GM13976 (cell line): ENCODE results near the gene CLK3.

Experiments
- DNase-seq: peaks from one replicate; pipeline ENCODE4 v3.0.0; 2012; ENCODE audit warnings: low spot score
- in situ Hi-C: fragments of 300-500 bp; cut with MboI; formaldehyde crosslinking; loops from one replicate; pipeline ENCODE4 v1.12.0; 2022; ENCODE audit warnings: low sequenced_read_pairs, mixed read lengths, inconsistent platforms; ENCODE audit not compliant: unreplicated experiment
- TF ChIP-seq, protein P1 (sequence below): IDR thresholded peaks from 2 replicates; pipeline ENCODE4 v1.5.1; 2012; ENCODE audit warnings: borderline replicate concordance, mild to moderate bottlenecking; ENCODE audit not compliant: insufficient read depth; ENCODE audit errors: extremely low read depth, missing control alignments, control extremely low read depth

The CLK3 gene

DNA sequence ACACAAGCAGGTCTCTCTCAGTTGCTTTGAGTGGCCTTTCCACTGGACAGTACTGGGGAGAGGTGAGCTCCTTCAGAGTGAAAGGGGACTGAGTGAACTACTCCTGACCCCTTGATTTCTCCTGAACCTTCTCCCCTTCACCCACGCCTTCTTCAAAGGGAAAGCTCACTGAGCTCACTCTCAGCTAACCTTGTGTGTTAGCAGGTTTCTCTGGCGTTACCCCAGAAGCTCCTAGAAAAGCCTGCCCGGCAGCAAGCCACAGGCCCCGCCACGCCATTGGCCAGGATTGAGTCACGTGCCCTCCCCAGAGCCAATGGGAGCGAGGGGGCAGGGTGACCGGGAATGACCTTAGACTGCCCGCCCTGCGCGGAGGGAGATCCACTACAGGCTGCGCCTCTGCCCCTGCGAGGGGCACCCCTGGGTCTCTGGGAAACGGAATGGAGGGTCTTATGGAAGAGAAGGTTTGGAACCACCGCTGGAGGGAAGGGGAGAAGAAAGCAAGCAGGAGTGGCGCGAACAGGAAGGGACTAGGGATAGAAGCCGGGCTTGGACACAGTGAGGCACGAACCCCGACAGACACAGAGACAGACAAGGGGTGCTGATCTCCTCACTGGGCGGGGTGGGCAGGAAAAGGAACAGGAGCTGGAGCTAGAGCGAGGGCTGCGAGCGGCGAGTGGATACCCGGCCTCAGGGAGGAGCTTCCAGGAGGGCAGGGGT lies 17.4 kb upstream of the CLK3 start:
- TF ChIP-seq, protein P1, sequence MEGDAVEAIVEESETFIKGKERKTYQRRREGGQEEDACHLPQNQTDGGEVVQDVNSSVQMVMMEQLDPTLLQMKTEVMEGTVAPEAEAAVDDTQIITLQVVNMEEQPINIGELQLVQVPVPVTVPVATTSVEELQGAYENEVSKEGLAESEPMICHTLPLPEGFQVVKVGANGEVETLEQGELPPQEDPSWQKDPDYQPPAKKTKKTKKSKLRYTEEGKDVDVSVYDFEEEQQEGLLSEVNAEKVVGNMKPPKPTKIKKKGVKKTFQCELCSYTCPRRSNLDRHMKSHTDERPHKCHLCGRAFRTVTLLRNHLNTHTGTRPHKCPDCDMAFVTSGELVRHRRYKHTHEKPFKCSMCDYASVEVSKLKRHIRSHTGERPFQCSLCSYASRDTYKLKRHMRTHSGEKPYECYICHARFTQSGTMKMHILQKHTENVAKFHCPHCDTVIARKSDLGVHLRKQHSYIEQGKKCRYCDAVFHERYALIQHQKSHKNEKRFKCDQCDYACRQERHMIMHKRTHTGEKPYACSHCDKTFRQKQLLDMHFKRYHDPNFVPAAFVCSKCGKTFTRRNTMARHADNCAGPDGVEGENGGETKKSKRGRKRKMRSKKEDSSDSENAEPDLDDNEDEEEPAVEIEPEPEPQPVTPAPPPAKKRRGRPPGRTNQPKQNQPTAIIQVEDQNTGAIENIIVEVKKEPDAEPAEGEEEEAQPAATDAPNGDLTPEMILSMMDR: no peak
- in situ Hi-C loops: no loop called here
- peak; percentile 99 for DNase-seq

DNA sequence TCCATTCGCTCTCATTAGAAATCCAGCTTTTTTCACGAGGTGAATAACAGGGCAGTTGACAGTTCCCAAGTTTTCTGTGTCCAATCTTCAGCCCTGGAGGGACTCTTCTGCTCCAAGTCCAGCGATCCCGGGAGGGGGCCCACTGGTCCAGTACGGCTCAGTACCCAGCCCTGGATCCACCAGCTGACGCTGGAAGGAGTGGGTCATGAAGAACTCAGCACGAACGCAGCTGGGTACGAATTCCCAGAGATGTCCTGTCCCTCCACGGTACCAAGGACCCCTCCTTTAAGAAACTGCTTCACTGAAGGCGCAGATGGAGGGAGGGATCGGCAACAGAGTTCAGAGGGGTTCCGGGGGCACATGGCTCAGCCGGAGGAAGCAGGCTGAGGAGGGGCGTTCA lies 16.5 kb upstream of the CLK3 start:
- TF ChIP-seq, protein P1: no peak
- no peak for DNase-seq
- in situ Hi-C loops: no loop called here

DNA sequence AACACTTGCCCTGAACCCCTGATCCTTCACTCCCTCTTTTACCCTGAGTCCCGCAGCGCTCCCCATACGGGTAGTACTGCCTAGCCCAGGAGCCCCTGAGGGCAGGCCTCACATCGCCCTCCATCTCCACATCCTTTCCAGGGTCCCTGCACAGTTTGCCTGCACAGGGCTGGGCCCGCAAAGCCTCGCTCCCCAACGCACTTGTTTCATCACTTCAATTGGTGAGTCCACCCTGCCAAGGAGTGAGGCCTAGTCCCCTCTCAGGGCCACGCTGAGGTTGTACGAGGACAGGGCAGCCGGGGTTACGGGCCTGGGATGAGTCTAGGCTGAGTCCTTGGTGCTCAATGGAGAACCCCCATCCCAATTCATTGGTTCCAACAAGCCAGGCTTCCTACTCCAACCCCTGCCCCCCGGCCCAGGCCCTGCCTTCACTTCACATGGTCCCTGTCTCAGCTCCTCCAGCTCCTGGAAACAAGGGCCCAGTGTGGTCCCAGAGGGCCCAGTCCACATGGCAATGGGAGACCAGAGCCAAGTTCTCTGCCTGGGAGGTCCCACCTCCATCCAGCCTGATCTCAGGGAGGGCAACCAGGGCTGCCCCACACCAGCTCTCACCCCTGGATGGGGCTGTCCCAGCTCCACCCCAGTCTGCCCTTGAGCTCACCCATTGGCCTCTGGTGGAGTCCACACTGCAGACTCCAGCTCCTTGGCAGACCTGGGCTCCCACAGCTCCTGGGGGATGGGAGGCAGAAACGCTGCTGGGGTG lies 12.4 kb upstream of the CLK3 start:
- DNase-seq: no peak
- in situ Hi-C loops: no loop called here
- TF ChIP-seq, protein P1: no peak

DNA sequence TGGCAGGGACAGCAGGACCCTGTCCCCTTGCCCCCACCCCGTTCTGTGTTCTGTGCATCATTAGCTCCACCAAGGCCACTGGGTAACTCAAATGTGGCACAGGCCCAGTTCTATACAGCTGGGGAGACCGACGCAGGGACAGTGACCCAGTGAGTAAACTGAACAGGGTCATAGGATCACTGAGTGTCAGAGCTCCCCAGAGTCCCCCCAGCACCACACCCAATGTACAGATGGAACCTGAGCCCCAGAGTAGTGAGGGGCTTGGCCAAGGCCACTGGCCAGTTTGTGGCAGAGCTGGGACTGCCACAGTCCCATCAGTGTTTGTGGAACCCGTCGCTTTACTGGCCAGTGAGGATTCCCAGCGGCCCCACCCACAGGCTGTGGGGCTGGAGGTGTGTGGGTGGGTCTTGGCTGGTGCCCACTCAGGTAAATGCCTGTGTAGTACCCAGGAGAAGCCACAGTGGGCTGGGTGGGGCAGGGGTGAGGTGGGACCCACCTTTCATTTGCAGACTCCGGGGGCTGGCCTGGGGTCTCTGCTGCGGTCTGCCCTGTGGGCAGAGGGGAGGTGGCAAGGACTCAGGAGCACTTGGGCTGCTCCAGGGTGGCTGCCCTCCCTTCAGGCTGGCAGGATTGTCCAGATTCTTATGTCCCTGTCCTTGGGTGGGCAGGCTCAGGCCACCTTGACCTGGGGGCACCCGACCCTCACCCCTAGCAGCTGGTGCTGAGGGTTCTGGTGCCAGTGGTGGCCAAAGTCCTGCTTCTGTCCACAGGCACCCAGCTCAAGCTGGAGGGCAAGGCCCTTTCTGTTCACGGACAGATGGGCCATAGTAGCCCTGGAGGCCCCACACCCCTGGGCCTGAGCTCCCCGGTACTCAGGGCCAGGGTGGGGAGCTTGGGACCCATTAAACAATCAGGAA lies 11.6 kb upstream of the CLK3 start:
- no peak for DNase-seq
- in situ Hi-C loops: no loop called here
- TF ChIP-seq, protein P1: no peak

DNA sequence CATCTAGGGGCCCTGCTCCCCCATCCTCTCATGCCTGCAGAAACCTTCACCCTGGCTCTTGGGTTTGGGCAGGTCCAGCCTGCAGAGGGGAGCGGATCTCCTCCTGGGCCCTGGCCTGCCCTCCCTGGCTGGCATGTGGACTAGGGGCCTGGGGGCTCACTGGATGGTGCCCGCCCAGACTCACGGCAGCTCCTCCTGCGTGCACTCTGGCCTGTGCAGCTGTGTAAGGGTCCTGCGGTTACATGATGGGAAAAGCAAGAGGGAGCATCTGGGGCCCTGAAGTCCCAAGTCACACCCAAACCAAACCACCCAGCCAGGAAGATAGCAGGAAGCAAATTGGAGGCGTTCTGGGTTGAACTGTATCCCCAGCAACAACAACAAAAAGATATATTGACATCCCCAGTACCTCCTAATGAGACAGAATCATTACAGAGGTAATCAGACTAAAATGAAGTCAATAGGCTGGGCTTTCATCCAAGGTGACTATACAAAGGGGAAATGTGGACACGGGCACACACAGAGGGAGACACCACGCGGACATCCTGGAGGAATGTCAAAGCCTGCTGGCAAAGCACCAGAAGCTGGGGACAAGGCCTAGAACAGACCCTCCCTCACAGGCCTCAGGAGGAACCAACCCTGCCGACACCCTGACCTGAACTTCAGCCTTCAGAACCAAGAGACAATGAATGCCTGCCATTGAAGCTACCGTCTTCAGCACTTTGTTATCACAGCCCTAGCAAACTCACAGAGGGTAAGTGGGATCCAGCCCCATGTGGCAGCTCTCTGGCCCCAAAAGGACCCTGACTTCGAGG lies 10.4 kb upstream of the CLK3 start:
- in situ Hi-C loops: no loop called here
- no peak for DNase-seq
- TF ChIP-seq, protein P1: no peak
